Right ventricle myocardium inferior (tissue), 1 donor: Measurements from ENCODE around the gene DNAJC9. TPM values are rescaled to one million over a fixed set of nuclear protein-coding genes. Genes with fewer than 3 reads are reported as not detected.
"Not testable (repeated sequence)": the region's sequence is repeated elsewhere in the genome, so short reads cannot be mapped to it uniquely, and the experiment has no call there.

Source experiments
- ATAC-seq: fragments of 200-7000 bp; cut with Tn5 transposase; one replicate; pipeline ENCODE4 v1.9.1; 2020; ENCODE audit warnings: mild to moderate bottlenecking, moderate library complexity
- DNase-seq: peaks from one replicate; pipeline ENCODE4 v3.0.0; 2021; ENCODE audit errors: missing footprints
- intact Hi-C: fragments of 100-400 bp; cut with DNase I; formaldehyde crosslinking; loops from one replicate; pipeline ENCODE4 v1.11.0; 2022
- long read RNA-seq: library from polyadenylated mRNA; unstranded; transcript quantifications from one replicate; pipeline ENCODE4 v2.0.0, GENCODE V29; 2021
- total RNA-seq: library from RNA; stranded (reverse); fragmentation: NEBNext Ultra II Directional; extraction: Animal tissue kit (Norgen Biotek cat#: 25700); gene quantifications from one replicate; pipeline ENCODE4 v1.2.1, GENCODE V29; 2021
- donor health status: DM: no; HTN: yes; CAD: no; lungs with severe emphysema.

DNAJC9 gene
- 8.5 TPM for total RNA-seq
- long read RNA-seq, transcript DNAJC9-201 (5 exons, 3,032 nt), result major isoform, 8 of 8 reads
- long read RNA-seq, partial matches to known transcripts, result 0 of 8 reads
- long read RNA-seq, other reads (novel, unspliced or antisense), result 0 of 8 reads

GRCh38 chr10:73246646-73247508 is at the start of gene DNAJC9:
Gene DNAJC9, minus strand, starts transcription at chr10:73247255. Its CDS starts 66 bp downstream, at chr10:73247189.
- ATAC-seq (peak; percentile 96), DNase-seq (peak; percentile 99)
- intact Hi-C loops, result no loop called here

GRCh38 chr10:73293461-73293860 is 46.4 kb upstream of the DNAJC9 start:
- DNase-seq (no peak), ATAC-seq (no peak)
- intact Hi-C loops, result no loop called here

- ATAC-seq, result no peak
- no peak for DNase-seq
- intact Hi-C loops, result no loop called here
Observed at GRCh38 chr10:73289958-73290357, 42.9 kb upstream of the DNAJC9 start.

GRCh38 chr10:73287441-73287840 is 40.4 kb upstream of the DNAJC9 start:
- DNase-seq (no peak), ATAC-seq (no peak)
- intact Hi-C loops, result no loop called here

- DNase-seq (no peak), ATAC-seq (no peak)
- intact Hi-C loops, result no loop called here
Observed at GRCh38 chr10:73281097-73281496, 34.0 kb upstream of the DNAJC9 start.

- DNase-seq, result no peak
- intact Hi-C loops, result no loop called here
- no peak for ATAC-seq
Observed at GRCh38 chr10:73264423-73264822, 17.4 kb upstream of the DNAJC9 start.

GRCh38 chr10:73263693-73264347 is 16.8 kb upstream of the DNAJC9 start:
- DNase-seq (no peak), ATAC-seq (no peak)
- intact Hi-C loops, result no loop called here

- intact Hi-C loops, result no loop called here
- no peak for ATAC-seq
- no peak for DNase-seq
Observed at GRCh38 chr10:73262880-73263555, 16.0 kb upstream of the DNAJC9 start.

- intact Hi-C loops, result no loop called here
- no peak for ATAC-seq
Observed at GRCh38 chr10:73262105-73262730, 15.2 kb upstream of the DNAJC9 start.

GRCh38 chr10:73261362-73261995 is 14.4 kb upstream of the DNAJC9 start:
- DNase-seq (no peak), ATAC-seq (no peak)
- intact Hi-C loops, result no loop called here

More at GRCh38 chr10:73262105-73262730, 15.2 kb upstream of the DNAJC9 start:
- DNase-seq, result no peak

GRCh38 chr10:73258612-73259011 is 11.6 kb upstream of the DNAJC9 start:
- intact Hi-C loops, ATAC-seq, DNase-seq: not testable (repeated sequence)

GRCh38 chr10:73253225-73253555 is 6.1 kb upstream of the DNAJC9 start:
- DNase-seq (no peak), ATAC-seq (no peak)
- intact Hi-C loops, result loop anchor here (5.0 kb wide), 1 partner anchor 244 kb away; the partner anchor contains the start of gene PPP3CB

- intact Hi-C loops, result loop anchor here (5.0 kb wide), 1 partner anchor 245 kb away; the partner anchor contains the start of gene PPP3CB
- peak; percentile 95 for DNase-seq
- ATAC-seq, result peak; percentile 99
Observed at GRCh38 chr10:73252445-73253224, 5.6 kb upstream of the DNAJC9 start, which contains the start of gene MRPS16. Gene MRPS16, minus strand, starts transcription at chr10:73252644. Its CDS starts 162 bp downstream, at chr10:73252482.

- DNase-seq (no peak), ATAC-seq (peak; percentile 64)
- intact Hi-C loops, result loop anchor here (5.0 kb wide), 1 partner anchor 245 kb away; the partner anchor contains the start of gene PPP3CB
Observed at GRCh38 chr10:73251683-73252444, 4.8 kb upstream of the DNAJC9 start.

GRCh38 chr10:73248259-73248724 is 1.2 kb upstream of the DNAJC9 start:
- intact Hi-C loops, result no loop called here
- peak; percentile 25 for DNase-seq
- no peak for ATAC-seq

GRCh38 chr10:73247509-73248258 is 629 bp upstream of the DNAJC9 start:
- intact Hi-C loops, result no loop called here
- ATAC-seq (no peak), DNase-seq (no peak)
